Astrocyte of the cerebellum (primary cell): Measurements from ENCODE around the gene LCE2B.

Source experiments
- DNase-seq: peaks from one replicate; pipeline ENCODE4 v3.0.0-alpha.2; 2011; ENCODE audit warnings: low read depth
- H3K4me3 ChIP-seq: 2 replicates; pipeline ENCODE4 v1.5.1; 2011; ENCODE audit warnings: mild to moderate bottlenecking, low read depth, low read length, moderate library complexity
- in situ Hi-C: cut with HindIII; loops from 2 replicates; pipeline ENCODE4 v1.10.0; 2017; ENCODE audit warnings: low sequenced_read_pairs
- TF ChIP-seq, protein P1 (sequence below): IDR thresholded peaks from 2 replicates; pipeline ENCODE4 v1.5.1; 2012; ENCODE audit warnings: low read length, low read depth, moderate library complexity, mild to moderate bottlenecking; ENCODE audit errors: missing control alignments

Gene LCE2B

GRCh38 chr1:152681616-152682015 is 4.3 kb upstream of the LCE2B start:
- H3K4me3 ChIP-seq, result no peak overlapping the region
- in situ Hi-C loops, result no loop called here
- no peak for DNase-seq
- TF ChIP-seq, protein P1, sequence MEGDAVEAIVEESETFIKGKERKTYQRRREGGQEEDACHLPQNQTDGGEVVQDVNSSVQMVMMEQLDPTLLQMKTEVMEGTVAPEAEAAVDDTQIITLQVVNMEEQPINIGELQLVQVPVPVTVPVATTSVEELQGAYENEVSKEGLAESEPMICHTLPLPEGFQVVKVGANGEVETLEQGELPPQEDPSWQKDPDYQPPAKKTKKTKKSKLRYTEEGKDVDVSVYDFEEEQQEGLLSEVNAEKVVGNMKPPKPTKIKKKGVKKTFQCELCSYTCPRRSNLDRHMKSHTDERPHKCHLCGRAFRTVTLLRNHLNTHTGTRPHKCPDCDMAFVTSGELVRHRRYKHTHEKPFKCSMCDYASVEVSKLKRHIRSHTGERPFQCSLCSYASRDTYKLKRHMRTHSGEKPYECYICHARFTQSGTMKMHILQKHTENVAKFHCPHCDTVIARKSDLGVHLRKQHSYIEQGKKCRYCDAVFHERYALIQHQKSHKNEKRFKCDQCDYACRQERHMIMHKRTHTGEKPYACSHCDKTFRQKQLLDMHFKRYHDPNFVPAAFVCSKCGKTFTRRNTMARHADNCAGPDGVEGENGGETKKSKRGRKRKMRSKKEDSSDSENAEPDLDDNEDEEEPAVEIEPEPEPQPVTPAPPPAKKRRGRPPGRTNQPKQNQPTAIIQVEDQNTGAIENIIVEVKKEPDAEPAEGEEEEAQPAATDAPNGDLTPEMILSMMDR, result no peak

- no peak overlapping the region for H3K4me3 ChIP-seq
- TF ChIP-seq, protein P1, result no peak
- in situ Hi-C loops, result no loop called here
- no peak for DNase-seq
These were observed 2.1 kb upstream of the LCE2B start for GRCh38 chr1:152683846-152684245.

GRCh38 chr1:152697701-152698600 is 12.0 kb downstream of the LCE2B start, which contains the start of gene LCE2A:
Gene LCE2A (plus strand): TSS chr1:152698345. CDS start chr1:152698902, 557 bp downstream.
- in situ Hi-C loops, result no loop called here
- TF ChIP-seq, protein P1, result no peak
- H3K4me3 ChIP-seq, result no peak within 1 kb of the TSS
- DNase-seq, result no peak

DNA sequence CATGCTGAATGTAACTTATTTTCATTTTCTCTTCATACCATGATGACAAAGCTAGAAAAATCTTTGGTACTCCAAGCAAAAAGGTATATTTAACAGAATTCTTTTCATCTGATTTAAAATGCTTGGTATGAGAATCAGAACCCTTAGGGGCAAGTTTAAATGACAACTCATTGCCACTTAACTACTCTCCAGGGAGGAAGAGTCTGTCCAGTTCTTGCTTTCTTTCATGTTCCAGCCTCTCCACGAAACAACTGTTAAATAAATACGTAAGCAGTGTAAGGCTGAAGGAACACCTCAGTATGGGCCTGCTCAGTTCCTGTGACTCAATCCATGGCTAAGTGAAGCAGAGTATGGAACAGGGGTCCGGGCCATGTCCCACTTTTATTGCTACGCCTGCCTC is 13.8 kb downstream of the LCE2B start:
- no peak overlapping the region for H3K4me3 ChIP-seq
- TF ChIP-seq, protein P1, result no peak
- no peak for DNase-seq
- in situ Hi-C loops, result no loop called here

DNA sequence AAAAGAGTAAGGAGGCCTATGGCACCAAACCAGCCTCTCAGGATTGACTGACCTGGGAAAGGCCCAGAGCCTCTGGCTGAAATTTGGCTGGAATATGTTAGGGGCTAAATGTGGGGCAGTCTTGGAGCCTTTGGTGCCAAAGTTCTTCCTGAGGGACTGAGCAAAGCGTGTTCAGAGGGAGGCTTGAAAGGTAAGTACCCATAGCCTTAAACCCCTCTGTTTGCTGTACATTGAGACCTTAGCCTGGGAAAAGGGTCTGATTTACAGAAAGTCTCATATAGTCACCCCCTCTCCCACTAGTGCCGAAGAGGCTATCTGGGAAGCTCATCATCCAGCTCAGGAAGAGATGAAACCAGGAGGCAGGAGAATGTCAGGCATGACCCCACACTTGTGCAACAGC is 21.9 kb downstream of the LCE2B start, which contains the start of gene LCE4A:
Gene LCE4A (plus strand): TSS at position 301 of the 400 bp plus-strand sequence. CDS start 916 bp downstream, outside the sequence.
- in situ Hi-C loops, result no loop called here
- no peak within 1 kb of the TSS for H3K4me3 ChIP-seq
- no peak for DNase-seq
- TF ChIP-seq, protein P1, result no peak

DNA sequence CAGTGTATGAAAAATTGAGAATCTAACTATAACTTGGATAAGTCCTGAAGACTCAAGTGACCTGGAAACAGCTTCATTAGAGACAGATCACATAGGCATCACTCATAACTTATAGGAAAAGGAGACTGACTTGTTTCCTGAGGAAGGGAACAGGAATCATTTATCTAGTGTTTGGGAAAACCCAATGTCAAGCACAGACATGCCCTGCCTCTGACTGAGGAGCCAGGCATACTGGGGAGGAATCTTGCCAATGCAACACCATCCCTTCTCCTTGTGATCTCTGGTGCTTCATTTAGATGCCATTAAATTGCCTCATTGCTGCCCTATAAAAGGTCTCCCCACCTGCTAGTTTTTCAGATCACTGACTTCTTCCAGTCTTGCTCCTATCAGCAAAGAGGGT is 32.3 kb downstream of the LCE2B start:
- in situ Hi-C loops, result no loop called here
- TF ChIP-seq, protein P1, result no peak
- H3K4me3 ChIP-seq, result no peak overlapping the region
- no peak for DNase-seq
